Neuron (in vitro differentiated cells): Measurements from ENCODE around the gene TRIO.

Experiments
- H2AFZ ChIP-seq: one replicate; pipeline ENCODE4 v1.6.1; 2013; ENCODE audit warnings: low read depth, mild to moderate bottlenecking, inconsistent platforms, low read length, moderate library complexity
- H3K27me3 ChIP-seq: one replicate; pipeline ENCODE4 v1.6.1; 2013; ENCODE audit warnings: low read length; ENCODE audit not compliant: insufficient read depth
- H3K36me3 ChIP-seq: one replicate; pipeline ENCODE4 v1.6.1; 2013; ENCODE audit warnings: low read length; ENCODE audit not compliant: insufficient read depth
- H3K4me1 ChIP-seq: one replicate; pipeline ENCODE4 v1.6.1; 2013; ENCODE audit warnings: low read length; ENCODE audit not compliant: insufficient read depth
- H3K4me3 ChIP-seq: 2 replicates; pipeline ENCODE4 v1.5.1; 2013; ENCODE audit warnings: mild to moderate bottlenecking, low read length, moderate library complexity
- H3K9me3 ChIP-seq: one replicate; pipeline ENCODE4 v1.6.1; 2013; ENCODE audit warnings: low read length

The TRIO gene

DNA sequence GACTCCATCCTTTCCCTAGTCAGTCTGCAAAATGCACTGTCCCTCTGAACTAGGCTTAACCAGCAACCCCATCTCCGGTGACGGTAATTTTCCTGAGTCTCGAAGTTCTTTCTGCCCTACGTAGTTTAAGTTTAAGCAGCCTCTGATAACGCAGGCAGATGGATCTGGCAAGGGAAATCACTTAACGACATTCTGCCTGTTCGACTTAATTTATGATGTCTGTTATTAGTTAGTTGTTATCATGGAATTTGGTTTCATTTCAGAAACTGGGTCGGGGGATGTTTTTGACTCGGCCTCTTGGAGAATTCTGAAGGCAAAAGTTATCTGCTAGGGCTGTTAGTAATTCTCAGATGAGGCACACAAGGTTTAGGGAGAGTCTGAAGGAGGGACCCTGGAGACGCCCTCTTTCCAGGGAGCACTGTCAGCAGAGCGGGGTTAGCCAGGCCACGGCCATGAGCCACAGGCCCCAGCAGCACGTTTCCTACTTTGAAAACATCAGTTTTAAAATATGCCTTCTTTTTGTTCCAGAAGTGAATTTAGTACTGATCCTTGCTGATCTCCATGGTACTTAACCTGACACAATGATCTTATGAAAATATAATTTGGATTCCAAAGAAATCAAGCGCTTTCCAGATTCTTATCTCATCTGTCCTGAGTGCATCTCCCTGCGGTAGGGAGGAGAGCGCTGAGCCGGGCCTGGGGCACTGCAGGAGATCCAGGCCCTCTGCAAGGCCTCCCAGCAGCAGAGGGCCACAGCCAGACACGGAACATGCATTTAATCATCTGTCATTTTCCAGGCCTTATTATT is 267.5 kb downstream of the TRIO start:
- H3K36me3 ChIP-seq = peaks cover 82% of the 10 kb centered on the region
- no peaks in the 10 kb centered on the region for H3K27me3 ChIP-seq
- H3K4me3 ChIP-seq = no peak overlapping the region
- no peaks in the 10 kb centered on the region for H3K4me1 ChIP-seq
- no peak overlapping the region for H2AFZ ChIP-seq
- no peaks in the 10 kb centered on the region for H3K9me3 ChIP-seq

DNA sequence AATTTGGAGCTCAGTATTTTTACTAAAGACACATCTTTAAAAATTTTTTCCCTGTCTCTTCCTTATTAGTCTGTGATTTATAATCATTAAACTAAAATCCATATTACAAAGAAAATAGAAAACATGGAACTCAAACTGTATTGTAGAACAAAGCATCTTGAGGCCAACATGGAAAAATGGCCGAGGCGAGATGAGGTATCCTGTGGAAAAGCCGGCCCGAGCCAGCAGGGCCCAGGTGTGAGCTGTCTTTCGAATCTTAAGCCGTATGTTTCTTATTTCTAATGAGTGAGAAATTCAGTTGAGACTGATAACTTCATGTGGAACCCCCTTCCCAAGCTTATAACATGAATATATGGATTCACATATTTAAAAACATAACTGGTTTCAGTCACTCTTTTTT is 268.1 kb downstream of the TRIO start:
- Histone ChIP-seq H2AFZ (no peak overlapping the region), H3K4me3 (no peak overlapping the region), H3K4me1 (no peaks in the 10 kb centered on the region), H3K27me3 (no peaks in the 10 kb centered on the region), H3K9me3 (no peaks in the 10 kb centered on the region), H3K36me3 (peaks cover 79% of the 10 kb centered on the region)

DNA sequence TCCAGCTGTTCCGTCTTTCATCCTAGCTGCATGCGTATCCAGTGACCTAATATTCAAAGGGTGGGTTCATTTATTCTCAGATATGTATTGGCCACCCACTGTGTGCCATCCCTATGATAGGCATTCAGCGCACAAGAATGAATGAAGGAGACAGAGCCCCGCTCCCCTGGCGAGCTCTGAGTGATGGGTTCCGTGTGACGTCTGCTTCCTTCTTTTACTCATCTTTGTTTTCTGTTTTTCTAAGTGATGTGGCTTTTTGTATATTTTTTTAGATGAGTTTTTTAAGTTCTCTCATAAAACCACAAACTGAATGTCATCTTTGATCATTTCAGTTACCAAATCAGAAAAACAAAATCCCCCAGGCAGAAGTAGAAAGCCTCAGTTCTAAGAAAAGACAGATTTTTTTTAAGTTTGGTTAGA is 270.2 kb downstream of the TRIO start:
- peaks cover 73% of the 10 kb centered on the region for H3K36me3 ChIP-seq

DNA sequence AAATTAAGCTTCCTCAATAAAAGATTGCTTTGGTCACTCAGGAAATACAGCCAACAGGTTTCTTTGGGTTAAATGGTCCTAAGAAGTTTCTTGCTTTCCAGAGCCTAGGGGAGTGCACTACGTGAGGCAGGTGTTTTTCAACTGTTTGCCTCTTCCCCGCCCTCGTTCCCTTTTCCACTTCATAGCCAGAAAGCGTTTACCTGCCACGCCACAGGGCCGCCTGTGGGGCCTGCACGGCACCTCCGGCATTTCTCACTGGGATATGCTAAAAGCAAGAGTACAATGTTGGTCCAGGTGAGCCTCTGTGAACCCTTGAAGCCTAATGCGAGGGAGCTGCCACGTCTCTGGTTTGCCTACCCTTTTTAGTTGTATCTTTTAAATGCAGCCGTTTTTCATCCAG is 270.9 kb downstream of the TRIO start:
- Histone ChIP-seq H3K36me3 (peaks cover 76% of the 10 kb centered on the region), H3K4me3 (no peak overlapping the region), H3K27me3 (no peaks in the 10 kb centered on the region), H2AFZ (no peak overlapping the region), H3K4me1 (no peaks in the 10 kb centered on the region), H3K9me3 (no peaks in the 10 kb centered on the region)

More for the DNA sequence above, 270.2 kb downstream of the TRIO start:
- Histone ChIP-seq H2AFZ (no peak overlapping the region), H3K27me3 (no peaks in the 10 kb centered on the region), H3K9me3 (no peaks in the 10 kb centered on the region), H3K4me3 (no peak overlapping the region), H3K4me1 (no peaks in the 10 kb centered on the region)

DNA sequence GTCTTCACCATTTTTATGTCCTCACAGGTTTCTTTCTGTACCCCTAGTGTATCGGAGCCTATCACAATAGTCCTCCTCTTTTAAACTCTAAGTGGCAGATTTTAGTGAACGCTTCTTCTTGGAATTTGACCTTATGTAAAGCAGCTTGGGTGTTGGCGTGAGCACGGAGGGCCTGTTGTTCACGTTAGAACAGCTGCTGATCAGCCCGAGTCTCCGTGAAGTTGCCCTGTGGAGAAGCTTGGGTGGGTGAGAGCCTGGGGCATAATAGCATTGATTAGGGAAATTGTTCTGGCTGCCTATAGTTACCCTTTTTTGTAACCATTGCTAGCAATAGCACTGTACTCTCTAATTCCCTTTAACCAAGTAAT is 271.5 kb downstream of the TRIO start:
- Histone ChIP-seq H3K4me1 (no peaks in the 10 kb centered on the region), H3K36me3 (peaks cover 76% of the 10 kb centered on the region), H2AFZ (no peak overlapping the region), H3K9me3 (no peaks in the 10 kb centered on the region), H3K4me3 (no peak overlapping the region), H3K27me3 (no peaks in the 10 kb centered on the region)

DNA sequence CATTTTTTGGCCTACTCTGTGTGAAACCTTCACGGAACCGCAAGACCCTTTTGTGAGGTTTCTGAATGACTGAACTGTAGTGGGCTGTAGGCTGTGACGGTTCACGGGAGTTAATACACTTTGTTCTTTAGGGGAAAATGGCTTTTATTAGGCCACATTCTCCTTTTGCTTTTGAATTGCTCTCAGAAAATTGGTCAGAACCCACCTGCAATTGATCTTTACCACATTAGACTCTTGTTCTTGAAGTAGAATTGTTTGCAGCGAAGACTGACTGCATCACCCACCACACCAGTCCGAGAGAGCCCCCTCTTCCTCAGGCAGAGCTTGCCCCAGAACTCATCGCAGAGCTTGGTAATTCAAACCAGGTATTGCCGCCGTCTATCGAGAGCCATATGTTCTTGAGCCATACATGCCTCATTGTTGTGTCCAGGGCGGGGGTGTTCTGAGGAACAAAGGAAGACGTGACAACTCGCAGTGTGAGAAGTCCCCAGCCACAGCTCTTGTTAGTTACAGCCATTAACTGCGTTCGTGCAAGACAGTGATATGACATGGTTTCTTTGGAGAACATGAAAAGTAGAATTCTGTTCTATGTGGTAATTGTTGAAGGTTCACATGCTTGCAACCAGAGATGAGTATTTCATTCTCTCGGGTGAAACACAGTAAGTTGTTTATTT is 272.0 kb downstream of the TRIO start:
- H3K27me3 ChIP-seq = no peaks in the 10 kb centered on the region
- H3K4me3 ChIP-seq = no peak overlapping the region
- H3K4me1 ChIP-seq = no peaks in the 10 kb centered on the region
- peaks cover 77% of the 10 kb centered on the region for H3K36me3 ChIP-seq
- no peak overlapping the region for H2AFZ ChIP-seq
- no peaks in the 10 kb centered on the region for H3K9me3 ChIP-seq

DNA sequence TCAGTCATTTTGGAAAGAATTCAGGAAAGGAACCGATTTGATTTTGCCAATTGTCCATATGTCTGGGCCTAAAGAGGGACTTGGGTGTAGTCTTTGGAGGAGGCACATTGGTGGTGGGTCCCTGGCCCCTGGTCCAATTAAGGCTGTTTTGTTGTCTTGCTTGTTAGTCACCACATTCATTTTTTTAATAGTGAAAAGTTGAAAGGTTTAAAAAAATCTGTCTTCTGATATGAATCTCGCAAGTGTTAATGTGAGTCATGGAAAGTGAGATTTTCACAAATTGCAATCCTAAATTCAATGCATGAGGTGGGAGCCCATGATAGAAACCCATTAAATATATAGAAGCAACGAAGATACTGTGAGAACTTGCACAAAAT is 272.5 kb downstream of the TRIO start:
- no peak overlapping the region for H2AFZ ChIP-seq
- no peaks in the 10 kb centered on the region for H3K4me1 ChIP-seq
- peaks cover 77% of the 10 kb centered on the region for H3K36me3 ChIP-seq
- H3K4me3 ChIP-seq = no peak overlapping the region
- no peaks in the 10 kb centered on the region for H3K27me3 ChIP-seq
- H3K9me3 ChIP-seq = no peaks in the 10 kb centered on the region

DNA sequence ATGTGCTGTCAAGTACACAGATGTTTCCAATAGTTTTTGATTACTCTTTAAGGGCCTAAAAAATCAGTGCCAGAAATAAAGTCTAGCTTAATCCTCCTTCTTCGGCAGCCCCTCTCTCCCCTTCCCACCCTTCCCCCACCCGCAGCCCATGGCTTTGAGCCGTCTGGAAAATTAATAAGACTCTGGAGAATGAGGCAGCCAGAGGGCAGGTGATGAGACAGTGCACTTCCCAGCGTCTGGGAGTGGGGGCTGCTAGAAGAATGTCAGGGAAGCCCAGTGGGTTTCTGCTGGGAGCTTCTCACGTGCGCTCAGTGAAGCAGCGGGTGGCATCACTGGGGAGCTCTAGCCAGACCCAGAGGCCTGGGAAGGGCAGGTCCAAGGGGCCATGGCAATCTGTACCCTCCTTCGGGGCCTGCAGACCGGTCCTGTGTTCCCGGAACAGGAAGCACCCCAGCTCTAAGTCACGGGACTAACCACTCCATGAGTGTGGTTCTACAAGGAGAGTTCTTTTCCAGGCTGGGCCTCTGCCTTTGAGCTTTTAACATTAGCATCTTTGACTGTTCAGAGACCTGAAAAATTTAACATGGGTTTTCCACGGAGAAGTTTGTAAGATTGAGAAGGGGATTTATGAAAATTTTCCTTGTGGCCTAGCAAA is 273.6 kb downstream of the TRIO start:
- no peaks in the 10 kb centered on the region for H3K27me3 ChIP-seq
- peaks cover 75% of the 10 kb centered on the region for H3K36me3 ChIP-seq
- H2AFZ ChIP-seq = no peak overlapping the region
- H3K9me3 ChIP-seq = no peaks in the 10 kb centered on the region
- H3K4me3 ChIP-seq = no peak overlapping the region
- H3K4me1 ChIP-seq = no peaks in the 10 kb centered on the region

DNA sequence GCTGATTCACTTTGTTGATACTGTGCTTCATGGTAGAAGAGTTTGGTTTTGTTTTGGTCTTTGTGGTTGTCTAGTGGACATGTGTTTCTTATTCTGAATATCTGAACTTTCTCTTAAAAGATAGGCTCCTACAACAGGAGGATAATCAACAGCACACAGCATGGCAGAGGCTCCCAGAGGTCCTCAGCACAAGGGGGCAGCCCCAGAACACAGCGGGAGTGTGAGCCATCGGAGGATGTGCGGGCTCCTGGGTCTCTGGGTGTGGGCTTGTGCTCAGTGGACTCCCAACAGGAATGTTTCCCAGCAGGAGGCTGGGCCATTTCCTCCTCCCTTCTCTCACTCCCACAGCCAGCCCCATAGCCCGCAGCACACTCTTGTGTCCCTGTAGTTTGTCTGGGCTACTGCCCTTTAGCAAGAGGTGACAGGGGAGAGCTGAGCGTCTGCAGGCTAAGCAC is 274.2 kb downstream of the TRIO start:
- H3K4me1 ChIP-seq = no peaks in the 10 kb centered on the region
- no peak overlapping the region for H3K4me3 ChIP-seq
- H2AFZ ChIP-seq = no peak overlapping the region
- no peaks in the 10 kb centered on the region for H3K27me3 ChIP-seq
- H3K36me3 ChIP-seq = peaks cover 77% of the 10 kb centered on the region
- H3K9me3 ChIP-seq = no peaks in the 10 kb centered on the region

DNA sequence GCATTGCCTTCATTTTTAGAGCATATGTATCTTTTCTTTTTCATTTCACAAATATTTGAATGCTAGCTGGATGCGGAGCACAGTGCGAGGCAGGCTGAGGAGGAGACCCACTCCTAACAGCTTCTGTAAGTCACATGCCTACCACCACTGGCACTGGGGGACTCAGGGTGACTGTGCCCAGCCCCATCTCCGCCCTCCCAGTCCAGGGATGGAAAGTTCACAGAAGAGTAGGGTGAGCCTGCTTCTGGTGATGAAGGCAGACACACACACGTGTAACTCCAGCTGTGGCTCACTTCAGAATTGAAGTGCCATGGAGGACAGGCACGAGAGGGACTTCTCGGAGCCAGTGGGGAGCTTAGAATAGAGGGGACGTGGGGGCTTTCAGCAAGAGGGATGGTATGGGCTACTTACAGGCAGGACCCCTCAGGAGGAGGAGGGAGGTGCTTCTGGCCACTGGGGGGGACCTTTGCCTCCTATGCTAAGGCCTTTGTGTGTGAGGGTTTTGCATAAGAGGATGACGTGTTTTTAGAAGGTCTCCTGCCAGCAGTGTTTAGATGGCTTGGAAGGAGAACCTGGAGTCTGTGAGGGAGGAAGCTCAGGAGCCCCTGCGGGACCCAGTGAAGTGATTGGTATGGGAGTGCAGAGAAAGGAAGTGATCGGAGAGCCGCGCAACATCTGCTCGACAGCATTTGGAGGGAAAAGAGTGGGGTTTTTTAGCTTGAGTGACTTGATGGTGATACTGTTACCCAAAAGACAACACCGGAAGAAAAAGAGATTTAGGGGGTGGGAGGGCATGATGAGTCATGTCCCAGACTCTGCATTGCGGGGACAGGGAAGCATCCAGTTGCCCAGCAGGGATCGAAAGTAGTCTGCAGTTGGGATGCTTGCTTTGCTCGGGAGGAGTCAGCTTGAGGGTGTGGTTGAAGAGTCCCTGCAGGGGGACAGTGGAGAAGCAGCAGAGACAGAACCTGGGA is 274.9 kb downstream of the TRIO start:
- Histone ChIP-seq H2AFZ (no peak overlapping the region), H3K4me1 (no peaks in the 10 kb centered on the region), H3K27me3 (no peaks in the 10 kb centered on the region), H3K9me3 (no peaks in the 10 kb centered on the region), H3K4me3 (no peak overlapping the region), H3K36me3 (peaks cover 76% of the 10 kb centered on the region)

DNA sequence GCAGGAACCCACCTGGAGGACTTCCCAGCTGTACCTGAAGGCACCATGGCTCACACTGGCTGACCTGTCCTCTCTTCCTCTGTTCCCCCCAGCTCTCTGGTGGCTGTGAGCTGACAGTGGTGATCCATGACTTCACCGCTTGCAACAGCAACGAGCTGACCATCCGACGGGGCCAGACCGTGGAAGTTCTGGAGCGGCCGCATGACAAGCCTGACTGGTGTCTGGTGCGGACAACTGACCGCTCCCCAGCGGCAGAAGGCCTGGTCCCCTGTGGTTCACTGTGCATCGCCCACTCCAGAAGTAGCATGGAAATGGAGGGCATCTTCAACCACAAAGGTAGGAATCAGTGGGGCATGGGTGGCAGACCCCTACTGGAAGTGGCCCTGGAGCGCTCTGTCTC is 276.5 kb downstream of the TRIO start:
- peaks cover 62% of the 10 kb centered on the region for H3K36me3 ChIP-seq
- H2AFZ ChIP-seq = no peak overlapping the region
- H3K4me3 ChIP-seq = no peak overlapping the region
- H3K27me3 ChIP-seq = no peaks in the 10 kb centered on the region
- no peaks in the 10 kb centered on the region for H3K9me3 ChIP-seq
- H3K4me1 ChIP-seq = no peaks in the 10 kb centered on the region

DNA sequence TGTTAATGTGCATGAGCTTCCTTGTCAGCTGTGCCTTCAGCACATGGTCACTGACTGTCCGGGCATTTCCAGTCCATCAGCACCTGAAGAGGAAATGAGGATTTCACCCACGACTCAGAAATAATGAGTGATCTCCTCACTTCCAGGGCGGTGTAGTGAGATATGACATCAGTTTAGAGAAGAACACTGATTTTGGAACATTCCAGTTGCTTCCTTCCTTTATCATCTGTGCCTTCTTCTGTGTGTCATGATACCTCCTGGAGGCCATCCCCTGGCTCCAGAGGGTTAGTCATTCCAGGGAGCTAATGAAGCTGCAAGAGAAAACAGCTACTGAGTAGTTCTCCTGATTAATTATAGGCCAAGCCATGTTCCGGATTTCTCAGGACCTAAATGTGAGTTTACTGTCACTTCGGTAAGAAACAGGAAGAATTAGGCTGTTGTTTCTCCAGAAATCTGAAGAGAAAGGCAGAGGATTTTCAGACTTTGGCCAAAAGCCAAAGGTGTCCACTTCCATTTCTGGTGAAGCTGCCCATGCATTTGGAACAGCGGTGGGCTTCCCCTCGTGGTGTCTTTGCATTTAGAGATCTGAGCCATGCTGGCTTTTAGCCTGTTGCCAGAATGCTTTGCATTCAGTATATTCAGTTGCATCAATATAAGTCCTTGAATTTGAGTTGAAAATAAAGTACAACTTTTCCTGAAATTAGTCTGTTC is 277.1 kb downstream of the TRIO start:
- H2AFZ ChIP-seq = no peak overlapping the region
- H3K4me3 ChIP-seq = no peak overlapping the region
- no peaks in the 10 kb centered on the region for H3K9me3 ChIP-seq
- H3K36me3 ChIP-seq = peaks cover 62% of the 10 kb centered on the region
- H3K4me1 ChIP-seq = no peaks in the 10 kb centered on the region
- H3K27me3 ChIP-seq = no peaks in the 10 kb centered on the region
